ENCODE measurements around the gene NAA38.

NAA38 gene

DNA sequence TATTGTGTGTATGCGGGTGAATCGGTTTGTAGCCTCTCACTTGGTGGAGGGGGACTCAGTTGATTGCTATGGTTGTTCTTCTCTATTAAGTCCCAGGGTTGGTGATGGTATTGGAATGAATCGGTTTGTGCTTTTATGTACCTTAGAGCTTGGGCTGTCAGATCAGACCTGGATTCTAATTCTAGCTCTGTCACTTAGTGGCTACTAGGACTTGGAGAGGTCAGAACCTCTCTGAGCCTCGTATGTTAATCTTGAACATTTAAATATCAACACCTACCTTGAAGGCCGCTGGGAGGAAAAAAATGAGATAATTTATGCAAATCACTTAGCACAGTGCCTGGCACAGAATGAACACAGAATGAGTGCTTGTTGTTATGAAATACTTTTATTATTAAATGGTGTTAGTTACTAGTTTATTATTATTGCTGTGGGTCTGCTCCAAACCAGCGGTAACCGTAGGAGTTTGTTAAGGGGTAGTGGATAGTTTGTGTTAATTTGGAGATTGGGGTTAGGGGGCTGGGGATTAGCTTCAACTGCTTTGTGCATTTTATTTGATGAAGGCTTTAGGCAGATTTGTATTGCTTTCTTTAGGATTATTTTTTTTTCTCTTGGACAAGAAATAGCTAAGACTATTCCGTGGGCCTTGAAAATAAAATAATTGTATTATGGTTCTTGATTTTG is 19.8 kb downstream of the NAA38 start:
- Histone ChIP-seq H2AFZ (ENCODE audit: insufficient read depth, low read length, poor library complexity) (no peak overlapping the region), H4K8ac (ENCODE audit: low read depth, low read length) (peak overlapping the region; percentile 47), H2BK12ac (ENCODE audit: low read length) (peak overlapping the region; percentile 9), H4K12ac (ENCODE audit: low read depth, low read length) (no peak overlapping the region), H2BK120ac (ENCODE audit: insufficient read depth, low read length, poor library complexity) (peak overlapping the region; percentile 56), H3K23ac (ENCODE audit: low read length) (no peak overlapping the region), H3K79me1 (ENCODE audit: low read length) (peaks cover 32% of the 10 kb centered on the region), H3K4me3 (ENCODE audit: low read depth, low read length) (no peak overlapping the region), H2AK5ac (ENCODE audit: low read length) (peak overlapping the region; percentile 18), H3K18ac (ENCODE audit: low read length) (no peak overlapping the region), H3K14ac (ENCODE audit: low read length) (no peak overlapping the region), H3K27ac (ENCODE audit: low read depth, low read length) (peak overlapping the region; percentile 71), H3K4ac (ENCODE audit: low read depth, low read length) (no peak overlapping the region), H3K36me3 (ENCODE audit: control insufficient read depth in 1 of 2, insufficient read depth in 2 of 2, low read length in 2 of 2) (peaks cover 3 to 9% of the 10 kb centered on the region in 2 experiments), H2BK5ac (ENCODE audit: low read depth, low read length, poor library complexity) (peak overlapping the region; percentile 50), H3K9me3 (ENCODE audit: insufficient read depth, low read depth, low read length) (peaks cover 2% of the 10 kb centered on the region), H3K9ac (ENCODE audit: low read length) (no peak overlapping the region), H4K91ac (ENCODE audit: low read depth, low read length) (peak overlapping the region; percentile 58), H3K27me3 (ENCODE audit: insufficient read depth, low read length) (no peaks in the 10 kb centered on the region), H3K4me2 (ENCODE audit: low read length) (peak overlapping the region; percentile 96), H3K79me2 (ENCODE audit: control insufficient read depth, insufficient read depth, low read length, poor library complexity) (peaks cover 15% of the 10 kb centered on the region), H3K4me1 (ENCODE audit: control insufficient read depth in 1 of 2, insufficient read depth in 2 of 2, low read length in 2 of 2) (peaks cover 36 to 38% of the 10 kb centered on the region in 2 experiments)
- DNase-seq, result peak in 1 of 2 donors; percentile 50
- no CpG with 5 or more reads among the region's 8 CpGs for WGBS (ENCODE audit: extremely low coverage, insufficient coverage, insufficient read length)

DNA sequence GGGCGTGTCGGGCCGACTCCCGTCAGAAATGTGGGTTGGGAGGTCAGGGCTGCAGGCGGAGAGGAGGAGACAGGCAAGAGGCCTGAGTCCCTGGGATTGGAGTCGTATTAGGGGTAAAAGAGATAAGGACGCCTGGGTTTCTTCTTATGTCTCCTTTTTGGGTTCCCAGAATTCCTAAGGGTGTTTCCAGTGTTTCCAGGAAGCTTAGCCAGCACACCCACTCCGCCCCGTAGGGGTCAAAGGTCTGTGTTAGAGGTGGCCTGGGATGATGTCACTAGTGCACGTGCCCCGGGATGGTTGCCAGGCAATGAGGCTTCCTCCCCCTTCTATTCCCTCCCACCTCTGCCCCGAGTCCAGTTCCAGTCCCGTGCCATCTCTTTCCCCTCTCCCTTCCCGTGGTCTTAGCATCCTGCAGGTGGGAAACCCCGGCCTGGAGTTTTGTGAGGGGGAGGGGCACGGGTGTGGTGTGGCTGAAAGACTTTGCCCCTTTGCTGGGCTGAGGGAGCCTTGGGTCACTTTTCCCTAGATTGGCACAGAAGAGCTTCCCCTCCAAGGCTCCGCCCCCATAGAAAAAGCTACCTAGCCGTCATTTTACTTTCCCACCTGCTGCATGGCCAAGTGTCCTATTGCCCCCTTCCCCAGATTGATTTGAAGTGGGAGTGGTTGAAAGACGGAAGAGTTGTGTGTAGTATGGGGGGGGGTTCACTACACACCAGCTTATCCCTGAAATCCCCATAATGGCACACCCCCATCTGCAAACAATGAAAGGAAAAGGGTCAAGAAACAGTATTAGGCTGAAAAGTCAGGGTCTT is 20.6 kb downstream of the NAA38 start:
- Histone ChIP-seq H3K79me2 (ENCODE audit: control insufficient read depth, insufficient read depth, low read length, poor library complexity) (peaks cover 10% of the 10 kb centered on the region), H3K23ac (ENCODE audit: low read length) (no peak overlapping the region), H2AFZ (ENCODE audit: insufficient read depth, low read length, poor library complexity) (peak overlapping the region; percentile 58), H3K18ac (ENCODE audit: low read length) (peak overlapping the region; percentile 86), H3K27me3 (ENCODE audit: insufficient read depth, low read length) (no peaks in the 10 kb centered on the region), H3K9me3 (ENCODE audit: insufficient read depth, low read depth, low read length) (peaks cover 2% of the 10 kb centered on the region), H2BK5ac (ENCODE audit: low read depth, low read length, poor library complexity) (peak overlapping the region; percentile 91), H3K4ac (ENCODE audit: low read depth, low read length) (peak overlapping the region; percentile 32), H4K12ac (ENCODE audit: low read depth, low read length) (peak overlapping the region; percentile 37), H3K4me2 (ENCODE audit: low read length) (peak overlapping the region; percentile 96), H3K36me3 (ENCODE audit: control insufficient read depth in 1 of 2, insufficient read depth in 2 of 2, low read length in 2 of 2) (peaks cover 3 to 9% of the 10 kb centered on the region in 2 experiments), H3K27ac (ENCODE audit: low read depth, low read length) (peak overlapping the region; percentile 75), H2AK5ac (ENCODE audit: low read length) (peak overlapping the region; percentile 18), H2BK120ac (ENCODE audit: insufficient read depth, low read length, poor library complexity) (peak overlapping the region; percentile 77), H3K14ac (ENCODE audit: low read length) (peak overlapping the region; percentile 68), H4K91ac (ENCODE audit: low read depth, low read length) (peak overlapping the region; percentile 75), H4K8ac (ENCODE audit: low read depth, low read length) (peak overlapping the region; percentile 68), H3K4me1 (ENCODE audit: control insufficient read depth in 1 of 2, insufficient read depth in 2 of 2, low read length in 2 of 2) (peaks cover 36 to 38% of the 10 kb centered on the region in 2 experiments), H2BK12ac (ENCODE audit: low read length) (peak overlapping the region; percentile 73), H3K4me3 (ENCODE audit: low read depth, low read length) (peak overlapping the region; percentile 75), H3K9ac (ENCODE audit: low read length) (no peak overlapping the region), H3K79me1 (ENCODE audit: low read length) (peaks cover 26% of the 10 kb centered on the region)
- WGBS (ENCODE audit: extremely low coverage, insufficient coverage, insufficient read length), result no CpG with 5 or more reads among the region's 19 CpGs
- peak; percentile 96 for DNase-seq

DNA sequence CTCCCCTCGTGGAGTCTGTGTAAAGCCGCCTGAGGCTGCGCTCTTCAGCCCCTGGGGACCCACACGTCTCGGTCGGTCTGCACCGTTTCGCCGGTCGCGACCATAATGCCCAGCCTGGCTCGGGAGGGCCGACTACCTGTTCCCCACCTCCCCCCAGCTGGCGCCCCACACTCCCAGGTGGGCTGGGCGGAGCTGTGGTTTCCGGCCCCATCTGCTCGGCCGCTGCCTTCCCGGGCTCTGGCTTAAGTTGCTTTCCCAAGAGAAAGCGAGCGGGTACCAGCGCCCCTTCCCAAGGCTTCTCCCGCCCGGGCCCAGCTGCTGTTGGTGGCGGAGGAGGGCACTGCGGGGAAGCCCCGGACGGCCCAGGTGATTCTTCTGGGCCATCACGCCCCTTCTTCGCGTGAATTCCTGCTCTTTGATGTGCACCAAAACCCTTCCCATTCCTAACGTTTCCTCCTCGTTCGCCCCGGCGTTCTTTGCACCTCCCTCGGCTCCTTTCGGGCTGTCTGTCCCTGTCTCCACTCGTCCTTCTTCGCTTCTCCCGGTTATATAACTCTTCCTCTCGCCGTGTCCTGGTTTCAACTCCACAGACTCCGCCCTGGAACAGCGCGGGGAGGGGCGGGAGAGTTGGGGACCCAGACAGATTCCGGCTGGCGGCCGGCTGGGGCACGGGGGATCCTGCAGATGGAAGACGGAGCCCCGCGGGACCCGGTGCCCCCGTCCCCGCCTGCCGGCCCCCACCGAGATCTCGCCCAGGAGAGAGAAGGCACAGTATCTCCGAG is 21.4 kb downstream of the NAA38 start:
- Histone ChIP-seq H4K91ac (ENCODE audit: low read depth, low read length) (peak overlapping the region; percentile 75), H2AK5ac (ENCODE audit: low read length) (peak overlapping the region; percentile 66), H2BK12ac (ENCODE audit: low read length) (peak overlapping the region; percentile 73), H3K79me2 (ENCODE audit: control insufficient read depth, insufficient read depth, low read length, poor library complexity) (peaks cover 5% of the 10 kb centered on the region), H3K4ac (ENCODE audit: low read depth, low read length) (peak overlapping the region; percentile 32), H3K18ac (ENCODE audit: low read length) (peak overlapping the region; percentile 86), H3K23ac (ENCODE audit: low read length) (no peak overlapping the region), H3K4me1 (ENCODE audit: control insufficient read depth in 1 of 2, insufficient read depth in 2 of 2, low read length in 2 of 2) (peaks cover 31 to 34% of the 10 kb centered on the region in 2 experiments), H3K9me3 (ENCODE audit: insufficient read depth, low read depth, low read length) (peaks cover 2% of the 10 kb centered on the region), H3K4me3 (ENCODE audit: low read depth, low read length) (peak overlapping the region; percentile 75), H3K4me2 (ENCODE audit: low read length) (peak overlapping the region; percentile 96), H4K8ac (ENCODE audit: low read depth, low read length) (peak overlapping the region; percentile 68), H2BK5ac (ENCODE audit: low read depth, low read length, poor library complexity) (peak overlapping the region; percentile 91), H2AFZ (ENCODE audit: insufficient read depth, low read length, poor library complexity) (peak overlapping the region; percentile 58), H3K27me3 (ENCODE audit: insufficient read depth, low read length) (no peaks in the 10 kb centered on the region), H4K12ac (ENCODE audit: low read depth, low read length) (peak overlapping the region; percentile 37), H2BK120ac (ENCODE audit: insufficient read depth, low read length, poor library complexity) (peak overlapping the region; percentile 77), H3K14ac (ENCODE audit: low read length) (peak overlapping the region; percentile 68), H3K36me3 (ENCODE audit: control insufficient read depth in 1 of 2, insufficient read depth in 2 of 2, low read length in 2 of 2) (peaks cover 3 to 9% of the 10 kb centered on the region in 2 experiments), H3K9ac (ENCODE audit: low read length) (no peak overlapping the region), H3K79me1 (ENCODE audit: low read length) (peaks cover 20% of the 10 kb centered on the region), H3K27ac (ENCODE audit: low read depth, low read length) (peak overlapping the region; percentile 75)
- no CpG with 5 or more reads among the region's 61 CpGs for WGBS (ENCODE audit: extremely low coverage, insufficient coverage, insufficient read length)
- DNase-seq, result peak; percentile 83 to 84
